Rectal smooth muscle tissue (tissue), 1 donor: ENCODE measurements around the gene CXCL13.

Experiments
- H3K27ac ChIP-seq: one replicate; pipeline ENCODE4 v1.7.0; 2013; ENCODE audit warnings: low read depth, low read length, inconsistent platforms
- H3K27me3 ChIP-seq: one replicate; pipeline ENCODE4 v1.7.0; 2013; ENCODE audit warnings: low read length; ENCODE audit not compliant: control insufficient read depth, insufficient read depth
- H3K36me3 ChIP-seq: one replicate; pipeline ENCODE4 v1.7.0; 2013; ENCODE audit warnings: low read length; ENCODE audit not compliant: control insufficient read depth, insufficient read depth
- H3K4me1 ChIP-seq: one replicate; pipeline ENCODE4 v1.7.0; 2013; ENCODE audit warnings: low read length; ENCODE audit not compliant: control insufficient read depth, insufficient read depth
- H3K4me3 ChIP-seq: one replicate; pipeline ENCODE4 v1.7.0; 2013; ENCODE audit warnings: low read length
- H3K9ac ChIP-seq: one replicate; pipeline ENCODE4 v1.7.0; 2013; ENCODE audit warnings: low read length

CXCL13 gene

GRCh38 chr4:77617203-77617602, 11.6 kb downstream of the CXCL13 start:
- H3K36me3 ChIP-seq, result no peaks in the 10 kb centered on the region
- H3K27ac ChIP-seq, result no peak overlapping the region
- H3K9ac ChIP-seq, result no peak overlapping the region
- H3K27me3 ChIP-seq, result no peaks in the 10 kb centered on the region
- no peak overlapping the region for H3K4me3 ChIP-seq
- H3K4me1 ChIP-seq, result no peaks in the 10 kb centered on the region

GRCh38 chr4:77618383-77619241, 13.0 kb downstream of the CXCL13 start:
- Histone ChIP-seq H3K27ac (no peak overlapping the region), H3K4me3 (no peak overlapping the region), H3K9ac (no peak overlapping the region)

GRCh38 chr4:77619408-77619807, 13.8 kb downstream of the CXCL13 start:
- Histone ChIP-seq H3K4me3 (no peak overlapping the region), H3K9ac (no peak overlapping the region), H3K4me1 (no peaks in the 10 kb centered on the region), H3K27me3 (no peaks in the 10 kb centered on the region), H3K36me3 (no peaks in the 10 kb centered on the region), H3K27ac (no peak overlapping the region)

More at GRCh38 chr4:77618383-77619241, 13.0 kb downstream of the CXCL13 start:
- Histone ChIP-seq H3K27me3 (no peaks in the 10 kb centered on the region), H3K36me3 (no peaks in the 10 kb centered on the region), H3K4me1 (no peaks in the 10 kb centered on the region)

GRCh38 chr4:77621254-77621653, 15.6 kb downstream of the CXCL13 start:
- Histone ChIP-seq H3K9ac (no peak overlapping the region), H3K36me3 (no peaks in the 10 kb centered on the region), H3K27ac (no peak overlapping the region), H3K4me3 (no peak overlapping the region), H3K4me1 (no peaks in the 10 kb centered on the region), H3K27me3 (no peaks in the 10 kb centered on the region)

- no peak overlapping the region for H3K4me3 ChIP-seq
- H3K27me3 ChIP-seq, result no peaks in the 10 kb centered on the region
- no peaks in the 10 kb centered on the region for H3K4me1 ChIP-seq
- no peaks in the 10 kb centered on the region for H3K36me3 ChIP-seq
- no peak overlapping the region for H3K9ac ChIP-seq
- H3K27ac ChIP-seq, result no peak overlapping the region
Measured at GRCh38 chr4:77623091-77623490, 17.5 kb downstream of the CXCL13 start.

GRCh38 chr4:77624213-77624612, 18.6 kb downstream of the CXCL13 start:
- Histone ChIP-seq H3K36me3 (no peaks in the 10 kb centered on the region), H3K27ac (no peak overlapping the region), H3K9ac (no peak overlapping the region)

GRCh38 chr4:77625485-77625884, 19.9 kb downstream of the CXCL13 start:
- H3K4me3 ChIP-seq, result no peak overlapping the region
- H3K4me1 ChIP-seq, result no peaks in the 10 kb centered on the region
- no peak overlapping the region for H3K9ac ChIP-seq
- H3K27ac ChIP-seq, result no peak overlapping the region
- H3K36me3 ChIP-seq, result no peaks in the 10 kb centered on the region
- no peaks in the 10 kb centered on the region for H3K27me3 ChIP-seq

More at GRCh38 chr4:77624213-77624612, 18.6 kb downstream of the CXCL13 start:
- H3K4me1 ChIP-seq, result no peaks in the 10 kb centered on the region
- no peaks in the 10 kb centered on the region for H3K27me3 ChIP-seq
- H3K4me3 ChIP-seq, result no peak overlapping the region

GRCh38 chr4:77629885-77630284, 24.3 kb downstream of the CXCL13 start:
- no peak overlapping the region for H3K9ac ChIP-seq
- no peak overlapping the region for H3K4me3 ChIP-seq
- no peaks in the 10 kb centered on the region for H3K27me3 ChIP-seq
- H3K4me1 ChIP-seq, result no peaks in the 10 kb centered on the region
- no peaks in the 10 kb centered on the region for H3K36me3 ChIP-seq
- no peak overlapping the region for H3K27ac ChIP-seq

GRCh38 chr4:77631276-77631675, 25.7 kb downstream of the CXCL13 start:
- Histone ChIP-seq H3K27me3 (no peaks in the 10 kb centered on the region), H3K27ac (no peak overlapping the region), H3K4me3 (no peak overlapping the region), H3K36me3 (no peaks in the 10 kb centered on the region), H3K9ac (no peak overlapping the region), H3K4me1 (peaks cover under 1% of the 10 kb centered on the region)

- Histone ChIP-seq H3K4me1 (peaks cover 6% of the 10 kb centered on the region), H3K9ac (no peak overlapping the region), H3K4me3 (no peak overlapping the region), H3K27me3 (no peaks in the 10 kb centered on the region), H3K36me3 (no peaks in the 10 kb centered on the region), H3K27ac (no peak overlapping the region)
Measured at GRCh38 chr4:77634132-77634785, 28.6 kb downstream of the CXCL13 start.

GRCh38 chr4:77635246-77635645, 29.6 kb downstream of the CXCL13 start:
- no peaks in the 10 kb centered on the region for H3K36me3 ChIP-seq
- H3K4me1 ChIP-seq, result peaks cover 6% of the 10 kb centered on the region
- no peak overlapping the region for H3K9ac ChIP-seq
- H3K4me3 ChIP-seq, result no peak overlapping the region
- H3K27ac ChIP-seq, result no peak overlapping the region
- no peaks in the 10 kb centered on the region for H3K27me3 ChIP-seq

- Histone ChIP-seq H3K27ac (no peak overlapping the region), H3K36me3 (no peaks in the 10 kb centered on the region), H3K9ac (no peak overlapping the region), H3K4me3 (no peak overlapping the region), H3K4me1 (peaks cover 6% of the 10 kb centered on the region), H3K27me3 (no peaks in the 10 kb centered on the region)
Measured at GRCh38 chr4:77635876-77636275, 30.3 kb downstream of the CXCL13 start.
